Liver (tissue), 9 donors: Measurements from ENCODE around the gene DPYD. TPM values are rescaled to one million over a fixed set of nuclear protein-coding genes. Genes with fewer than 3 reads are reported as not detected.

Experiments used
- DNase-seq: peaks from one replicate; pipeline ENCODE4 v3.0.0-alpha.2; 2017; ENCODE audit warnings: low spot score
- H3K27ac ChIP-seq, 2 donors: one replicate each; pipeline ENCODE4 v1.7.0; 2013; ENCODE audit warnings: inconsistent platforms in 2 of 2, low read length in 2 of 2, control low read depth in 1 of 2, low read depth in 1 of 2, mild to moderate bottlenecking in 1 of 2
- H3K27me3 ChIP-seq, 4 donors: one replicate each; pipeline versions ENCODE4 v1.6.1 to v1.7.0; 2013; ENCODE audit warnings: low read length in 3 of 4, inconsistent platforms in 1 of 4, mild to moderate bottlenecking in 1 of 4, moderate library complexity in 1 of 4; ENCODE audit not compliant: control insufficient read depth in 4 of 4, insufficient read depth in 4 of 4
- H3K36me3 ChIP-seq, 4 donors: one replicate each; pipeline versions ENCODE4 v1.6.1 to v1.7.0; 2013; ENCODE audit warnings: low read length in 3 of 4, mild to moderate bottlenecking in 3 of 4, low read depth in 1 of 4, moderate library complexity in 1 of 4; ENCODE audit not compliant: control insufficient read depth in 4 of 4, insufficient read depth in 3 of 4
- H3K4me1 ChIP-seq, 4 donors: one replicate each; pipeline versions ENCODE4 v1.6.1 to v1.7.0; 2013; ENCODE audit warnings: low read length in 3 of 4, mild to moderate bottlenecking in 3 of 4, moderate library complexity in 1 of 4; ENCODE audit not compliant: control insufficient read depth in 4 of 4, insufficient read depth in 4 of 4
- H3K4me3 ChIP-seq, 3 donors: one replicate each; pipeline versions ENCODE4 v1.6.1 to v1.7.0; 2013; ENCODE audit warnings: low read length in 3 of 3, control low read depth in 1 of 3, low read depth in 1 of 3, mild to moderate bottlenecking in 1 of 3
- H3K9ac ChIP-seq, 2 donors: one replicate each; pipeline ENCODE4 v1.7.0; 2013; ENCODE audit warnings: low read length in 2 of 2, mild to moderate bottlenecking in 2 of 2, moderate library complexity in 2 of 2, control low read depth in 1 of 2, low read depth in 1 of 2
- H3K9me3 ChIP-seq, 4 donors: one replicate each; pipeline versions ENCODE4 v1.6.1 to v1.7.0; 2013; ENCODE audit warnings: low read length in 3 of 4; ENCODE audit not compliant: control insufficient read depth in 4 of 4
- EGR1 ChIP-seq, 2 donors: IDR thresholded peaks; 2 replicates each; pipeline ENCODE4 v1.6.1; 2016 to 2018; ENCODE audit warnings: antibody characterized with exemption in 2 of 2, low read depth in 2 of 2
- FOXA1 ChIP-seq: IDR thresholded peaks from 2 replicates; pipeline ENCODE4 v1.6.1; 2016; ENCODE audit warnings: antibody characterized with exemption
- FOXA2 ChIP-seq: IDR thresholded peaks from 2 replicates; pipeline ENCODE4 v1.6.1; 2016; ENCODE audit warnings: antibody characterized with exemption
- GABPA ChIP-seq, 2 donors: IDR thresholded peaks in 1 of 2; conservative IDR thresholded peaks in 1 of 2; 2 replicates each; pipeline ENCODE4 v1.6.1; 2016; ENCODE audit warnings: antibody characterized with exemption in 2 of 2, mild to moderate bottlenecking in 1 of 2, moderate library complexity in 1 of 2
- HNF4A ChIP-seq, 2 donors: conservative IDR thresholded peaks; 2 replicates each; pipeline ENCODE4 v1.6.1; 2016; ENCODE audit warnings: antibody characterized with exemption in 2 of 2, mild to moderate bottlenecking in 2 of 2
- HNF4G ChIP-seq: IDR thresholded peaks from 2 replicates; pipeline ENCODE4 v1.6.1; 2016; ENCODE audit warnings: antibody characterized with exemption
- JUND ChIP-seq, 2 donors: IDR thresholded peaks; 2 replicates each; pipeline ENCODE4 v1.6.1; 2016; ENCODE audit warnings: antibody characterized with exemption in 2 of 2
- NR2F2 ChIP-seq: IDR thresholded peaks from 2 replicates; pipeline ENCODE4 v1.6.1; 2016; ENCODE audit warnings: antibody characterized with exemption
- RAD21 ChIP-seq, 2 donors: IDR thresholded peaks; 2 replicates each; pipeline ENCODE4 v1.6.1; 2016; ENCODE audit warnings: antibody characterized with exemption in 2 of 2, mild to moderate bottlenecking in 2 of 2
- RXRA ChIP-seq, 2 donors: IDR thresholded peaks; 2 replicates each; pipeline ENCODE4 v1.6.1; 2017 to 2018; ENCODE audit warnings: antibody characterized with exemption in 2 of 2, mild to moderate bottlenecking in 1 of 2
- SP1 ChIP-seq: IDR thresholded peaks from 2 replicates; pipeline ENCODE4 v1.6.1; 2018; ENCODE audit warnings: antibody characterized with exemption, mild to moderate bottlenecking
- TAF1 ChIP-seq: conservative IDR thresholded peaks from 2 replicates; pipeline ENCODE4 v1.6.1; 2016; ENCODE audit warnings: antibody characterized with exemption, mild to moderate bottlenecking
- YY1 ChIP-seq: IDR thresholded peaks from 2 replicates; pipeline ENCODE4 v1.6.1; 2016; ENCODE audit warnings: antibody characterized with exemption, mild to moderate bottlenecking
- WGBS: extraction: QIAGEN DNeasy Blood & Tissue Kit; methylation state at CpG from one replicate; pipeline ENCODE4 v1.1.7; 2013; 5-methylcytosine and 5-hydroxymethylcytosine counted together
- polyA plus RNA-seq, 2 donors: library from polyadenylated mRNA; stranded (reverse) in 1 of 2; unstranded in 1 of 2; fragments of 200-250 nt in 1 of 2; fragments of >200 nt in 1 of 2; fragmentation: Nextera tagmentation in 1 of 2; extraction: Ambion mirVana in 1 of 2; gene quantifications; one replicate each; pipeline versions ENCODE4 v1.2.1 to v1.2.3, GENCODE V29; 2013 to 2015
- total RNA-seq, 2 donors: library from RNA; depleted of rRNA; stranded (reverse); fragments of >200 nt; gene quantifications; one replicate each; pipeline ENCODE4 v1.2.3, GENCODE V29; 2014
- TF ChIP-seq, protein P1 (sequence below): IDR thresholded peaks from 2 replicates; pipeline ENCODE4 v1.6.1; 2016; ENCODE audit warnings: antibody characterized with exemption
- TF ChIP-seq, protein P2 (sequence below): IDR thresholded peaks from 2 replicates; pipeline ENCODE4 v1.6.1; 2016; ENCODE audit warnings: antibody characterized with exemption
- TF ChIP-seq, protein P3 (sequence below): IDR thresholded peaks from 2 replicates; pipeline ENCODE4 v1.6.1; 2016; ENCODE audit warnings: antibody characterized with exemption, mild to moderate bottlenecking
- TF ChIP-seq, protein P4 (sequence below): fragments of 150-350 bp; IDR thresholded peaks from 2 replicates; pipeline ENCODE4 v1.5.1; 2017; ENCODE audit warnings: improper control_type of control experiment, low read depth, low read length; ENCODE audit not compliant: missing input control
- TF ChIP-seq, protein P5 (sequence below): IDR thresholded peaks from 2 replicates; pipeline ENCODE4 v1.6.1; 2016; ENCODE audit warnings: antibody characterized with exemption
- donor health status: healthy.
- donor health status: healthy.
- donor health status: healthy.
- donor health status: healthy.
- donor health status: healthy.

The DPYD gene
- total and polyA plus RNA-seq, 4 donors, result 16.2 to 142 (median 47.0) TPM

DNA sequence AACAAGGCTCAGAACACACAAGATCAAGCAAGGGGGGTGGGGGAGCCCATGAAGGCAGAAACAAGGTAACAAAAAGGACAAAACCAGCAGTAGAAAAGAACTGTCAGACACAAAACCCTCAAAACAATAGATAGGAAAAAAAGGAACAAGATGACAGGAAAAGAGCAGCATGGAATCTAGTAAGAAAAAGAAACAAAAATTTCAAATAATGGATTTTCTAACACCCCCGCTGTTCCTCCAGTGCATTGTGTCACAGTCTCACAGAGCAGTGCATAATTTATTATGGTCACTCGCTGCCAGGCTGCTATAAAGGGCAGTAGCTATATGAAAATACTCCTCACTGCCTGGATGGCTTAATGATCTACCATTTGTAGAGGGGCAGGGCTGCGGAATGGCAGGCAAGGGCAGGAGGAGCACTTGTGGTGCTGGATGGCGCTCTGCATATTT is 567.9 kb downstream of the DPYD start:
- H3K9ac ChIP-seq, result no peak overlapping the region
- H3K9me3 ChIP-seq, result no peaks in the 10 kb centered on the region
- peaks cover 0 to 3% (median under 1%) of the 10 kb centered on the region in 4 donors for H3K36me3 ChIP-seq
- H3K4me3 ChIP-seq, result no peak overlapping the region
- 89% methylated on average over 4 of the region's 4 CpGs for WGBS
- no peaks in the 10 kb centered on the region for H3K4me1 ChIP-seq
- no peak for DNase-seq
- H3K27ac ChIP-seq, result no peak overlapping the region
- H3K27me3 ChIP-seq, result no peaks in the 10 kb centered on the region
- TF ChIP-seq FOXA2 (no peak), EGR1 (IDR thresholded peaks at IDR 0.05; ENCODE audit: low read depth in 2 of 2) (no peak), RXRA (IDR thresholded peaks at IDR 0.05) (no peak), NR2F2 (no peak), JUND (IDR thresholded peaks at IDR 0.05) (no peak), HNF4G (no peak), TAF1 (no peak), SP1 (no peak), RAD21 (IDR thresholded peaks at IDR 0.05) (no peak), YY1 (no peak), GABPA (IDR thresholded peaks at IDR 0.05 in 1 of 2, conservative IDR thresholded peaks at IDR 0.05 in 1 of 2) (no peak), FOXA1 (no peak)
- TF ChIP-seq, protein P1, sequence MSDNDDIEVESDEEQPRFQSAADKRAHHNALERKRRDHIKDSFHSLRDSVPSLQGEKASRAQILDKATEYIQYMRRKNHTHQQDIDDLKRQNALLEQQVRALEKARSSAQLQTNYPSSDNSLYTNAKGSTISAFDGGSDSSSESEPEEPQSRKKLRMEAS, result no peak
- TF ChIP-seq, protein P2, sequence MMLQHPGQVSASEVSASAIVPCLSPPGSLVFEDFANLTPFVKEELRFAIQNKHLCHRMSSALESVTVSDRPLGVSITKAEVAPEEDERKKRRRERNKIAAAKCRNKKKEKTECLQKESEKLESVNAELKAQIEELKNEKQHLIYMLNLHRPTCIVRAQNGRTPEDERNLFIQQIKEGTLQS, result no peak
- TF ChIP-seq, protein P3, sequence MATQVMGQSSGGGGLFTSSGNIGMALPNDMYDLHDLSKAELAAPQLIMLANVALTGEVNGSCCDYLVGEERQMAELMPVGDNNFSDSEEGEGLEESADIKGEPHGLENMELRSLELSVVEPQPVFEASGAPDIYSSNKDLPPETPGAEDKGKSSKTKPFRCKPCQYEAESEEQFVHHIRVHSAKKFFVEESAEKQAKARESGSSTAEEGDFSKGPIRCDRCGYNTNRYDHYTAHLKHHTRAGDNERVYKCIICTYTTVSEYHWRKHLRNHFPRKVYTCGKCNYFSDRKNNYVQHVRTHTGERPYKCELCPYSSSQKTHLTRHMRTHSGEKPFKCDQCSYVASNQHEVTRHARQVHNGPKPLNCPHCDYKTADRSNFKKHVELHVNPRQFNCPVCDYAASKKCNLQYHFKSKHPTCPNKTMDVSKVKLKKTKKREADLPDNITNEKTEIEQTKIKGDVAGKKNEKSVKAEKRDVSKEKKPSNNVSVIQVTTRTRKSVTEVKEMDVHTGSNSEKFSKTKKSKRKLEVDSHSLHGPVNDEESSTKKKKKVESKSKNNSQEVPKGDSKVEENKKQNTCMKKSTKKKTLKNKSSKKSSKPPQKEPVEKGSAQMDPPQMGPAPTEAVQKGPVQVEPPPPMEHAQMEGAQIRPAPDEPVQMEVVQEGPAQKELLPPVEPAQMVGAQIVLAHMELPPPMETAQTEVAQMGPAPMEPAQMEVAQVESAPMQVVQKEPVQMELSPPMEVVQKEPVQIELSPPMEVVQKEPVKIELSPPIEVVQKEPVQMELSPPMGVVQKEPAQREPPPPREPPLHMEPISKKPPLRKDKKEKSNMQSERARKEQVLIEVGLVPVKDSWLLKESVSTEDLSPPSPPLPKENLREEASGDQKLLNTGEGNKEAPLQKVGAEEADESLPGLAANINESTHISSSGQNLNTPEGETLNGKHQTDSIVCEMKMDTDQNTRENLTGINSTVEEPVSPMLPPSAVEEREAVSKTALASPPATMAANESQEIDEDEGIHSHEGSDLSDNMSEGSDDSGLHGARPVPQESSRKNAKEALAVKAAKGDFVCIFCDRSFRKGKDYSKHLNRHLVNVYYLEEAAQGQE, result no peak
- TF ChIP-seq, protein P4, sequence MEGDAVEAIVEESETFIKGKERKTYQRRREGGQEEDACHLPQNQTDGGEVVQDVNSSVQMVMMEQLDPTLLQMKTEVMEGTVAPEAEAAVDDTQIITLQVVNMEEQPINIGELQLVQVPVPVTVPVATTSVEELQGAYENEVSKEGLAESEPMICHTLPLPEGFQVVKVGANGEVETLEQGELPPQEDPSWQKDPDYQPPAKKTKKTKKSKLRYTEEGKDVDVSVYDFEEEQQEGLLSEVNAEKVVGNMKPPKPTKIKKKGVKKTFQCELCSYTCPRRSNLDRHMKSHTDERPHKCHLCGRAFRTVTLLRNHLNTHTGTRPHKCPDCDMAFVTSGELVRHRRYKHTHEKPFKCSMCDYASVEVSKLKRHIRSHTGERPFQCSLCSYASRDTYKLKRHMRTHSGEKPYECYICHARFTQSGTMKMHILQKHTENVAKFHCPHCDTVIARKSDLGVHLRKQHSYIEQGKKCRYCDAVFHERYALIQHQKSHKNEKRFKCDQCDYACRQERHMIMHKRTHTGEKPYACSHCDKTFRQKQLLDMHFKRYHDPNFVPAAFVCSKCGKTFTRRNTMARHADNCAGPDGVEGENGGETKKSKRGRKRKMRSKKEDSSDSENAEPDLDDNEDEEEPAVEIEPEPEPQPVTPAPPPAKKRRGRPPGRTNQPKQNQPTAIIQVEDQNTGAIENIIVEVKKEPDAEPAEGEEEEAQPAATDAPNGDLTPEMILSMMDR, result no peak

DNA sequence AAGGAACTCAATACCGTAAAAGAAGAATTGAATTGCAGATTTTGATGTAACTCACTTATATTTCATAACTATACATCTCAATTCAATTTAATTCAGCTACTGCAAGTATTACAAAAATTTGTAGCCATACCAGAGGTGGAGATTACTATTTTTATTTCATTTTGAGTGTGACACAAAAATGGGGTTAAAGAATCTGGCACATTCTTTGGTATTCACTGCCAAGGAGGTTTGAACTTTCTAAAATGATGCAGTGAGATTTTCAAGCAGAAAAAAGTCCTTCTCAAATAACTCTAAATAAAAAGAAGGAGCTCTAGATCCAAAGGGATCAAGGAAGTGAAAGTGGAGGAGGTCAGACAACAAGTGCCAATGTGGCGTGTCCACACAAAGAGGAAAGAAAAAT is 569.0 kb downstream of the DPYD start:
- no peak for DNase-seq
- Histone ChIP-seq H3K4me3 (no peak overlapping the region), H3K27ac (no peak overlapping the region), H3K36me3 (peaks cover 0 to 3% (median under 1%) of the 10 kb centered on the region in 4 donors), H3K4me1 (no peaks in the 10 kb centered on the region), H3K27me3 (no peaks in the 10 kb centered on the region), H3K9me3 (no peaks in the 10 kb centered on the region), H3K9ac (no peak overlapping the region)
- WGBS, result 75% methylated on average over 2 of the region's 2 CpGs
- TF ChIP-seq JUND (IDR thresholded peaks at IDR 0.05) (no peak), RAD21 (IDR thresholded peaks at IDR 0.05) (no peak), GABPA (IDR thresholded peaks at IDR 0.05 in 1 of 2, conservative IDR thresholded peaks at IDR 0.05 in 1 of 2) (no peak), FOXA1 (no peak), FOXA2 (no peak), YY1 (no peak), RXRA (IDR thresholded peaks at IDR 0.05) (no peak), NR2F2 (no peak), HNF4A (conservative IDR thresholded peaks at IDR 0.05) (no peak), SP1 (no peak), EGR1 (IDR thresholded peaks at IDR 0.05; ENCODE audit: low read depth in 2 of 2) (no peak), HNF4G (no peak)
- TF ChIP-seq, protein P3, result no peak
- TF ChIP-seq, protein P5, sequence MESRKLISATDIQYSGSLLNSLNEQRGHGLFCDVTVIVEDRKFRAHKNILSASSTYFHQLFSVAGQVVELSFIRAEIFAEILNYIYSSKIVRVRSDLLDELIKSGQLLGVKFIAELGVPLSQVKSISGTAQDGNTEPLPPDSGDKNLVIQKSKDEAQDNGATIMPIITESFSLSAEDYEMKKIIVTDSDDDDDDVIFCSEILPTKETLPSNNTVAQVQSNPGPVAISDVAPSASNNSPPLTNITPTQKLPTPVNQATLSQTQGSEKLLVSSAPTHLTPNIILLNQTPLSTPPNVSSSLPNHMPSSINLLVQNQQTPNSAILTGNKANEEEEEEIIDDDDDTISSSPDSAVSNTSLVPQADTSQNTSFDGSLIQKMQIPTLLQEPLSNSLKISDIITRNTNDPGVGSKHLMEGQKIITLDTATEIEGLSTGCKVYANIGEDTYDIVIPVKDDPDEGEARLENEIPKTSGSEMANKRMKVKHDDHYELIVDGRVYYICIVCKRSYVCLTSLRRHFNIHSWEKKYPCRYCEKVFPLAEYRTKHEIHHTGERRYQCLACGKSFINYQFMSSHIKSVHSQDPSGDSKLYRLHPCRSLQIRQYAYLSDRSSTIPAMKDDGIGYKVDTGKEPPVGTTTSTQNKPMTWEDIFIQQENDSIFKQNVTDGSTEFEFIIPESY, result no peak
- TF ChIP-seq, protein P2, result no peak
- TF ChIP-seq, protein P1, result no peak
